SK-N-MC (cell line): ENCODE results near the gene KAZN.

Experiments used
- EZH2 ChIP-seq: fragments of 200-600 bp; sonication (generic); IDR thresholded peaks from one replicate; pipeline ENCODE4 v1.6.1; 2017; ENCODE audit warnings: antibody characterized with exemption
- FOXP2 ChIP-seq: optimal IDR thresholded peaks from 2 replicates; pipeline ENCODE3; 2011; ENCODE audit warnings: mild to moderate bottlenecking, moderate library complexity; ENCODE audit not compliant: insufficient read depth; ENCODE audit errors: extremely low read length, control extremely low read depth
- POLR2AphosphoS5 ChIP-seq: IDR thresholded peaks from 2 replicates; pipeline ENCODE4 v1.6.1; 2012; ENCODE audit warnings: mild to moderate bottlenecking, low read depth, low read length, borderline replicate concordance

GRCh38 chr1:14855801-14856200 is 257.3 kb downstream of the KAZN start:
- no peak for TF ChIP-seq POLR2AphosphoS5
- TF ChIP-seq EZH2, result no peak
- no peak for TF ChIP-seq FOXP2
